Keratinocyte (primary cell): Measurements from ENCODE around the gene VPS13D.

Experiments used
- CTCF ChIP-seq, 3 experiments: IDR thresholded peaks in 1 of 3; conservative IDR thresholded peaks in 1 of 3; optimal IDR thresholded peaks in 1 of 3; 2 replicates in 2 of 3; 3 replicates in 1 of 3; pipeline versions ENCODE3 to v1.5.1; 2011; ENCODE audit warnings: low read length in 3 of 3, mild to moderate bottlenecking in 3 of 3, moderate library complexity in 2 of 3, control low read depth in 1 of 3, inconsistent platforms in 1 of 3; ENCODE audit not compliant: insufficient read depth in 2 of 3; ENCODE audit errors: extremely low read depth in 1 of 3
- EZH2 ChIP-seq: IDR thresholded peaks from one replicate; pipeline ENCODE4 v1.6.1; 2012; ENCODE audit warnings: inconsistent platforms, mild to moderate bottlenecking, low read length, moderate library complexity

- TF ChIP-seq CTCF (optimal IDR thresholded peaks at IDR 0.05 in 1 of 3, IDR thresholded peaks at IDR 0.05 in 1 of 3, conservative IDR thresholded peaks at IDR 0.05 in 1 of 3; ENCODE audit: extremely low read depth in 1 of 3, insufficient read depth in 2 of 3, low read length in 3 of 3), result no peak
- TF ChIP-seq EZH2, result no peak
These were observed 19.4 kb downstream of the VPS13D start for GRCh38 chr1:12249181-12249580.
